ENCODE results near the gene TRIM8.
A peak's percentile ranks its signal among the peaks of the same experiment; 100 is the strongest.
"Not testable (repeated sequence)": the region's sequence is repeated elsewhere in the genome, so short reads cannot be mapped to it uniquely, and the experiment has no call there.

Gene TRIM8

GRCh38 chr10:102651455-102652169 is 7.3 kb downstream of the TRIM8 start:
- no peak for DNase-seq

GRCh38 chr10:102652170-102652916 is 8.1 kb downstream of the TRIM8 start:
- DNase-seq, result no peak

- no peak for DNase-seq
Observed at GRCh38 chr10:102653060-102653459, 8.8 kb downstream of the TRIM8 start.

- DNase-seq, result no peak
Observed at GRCh38 chr10:102654566-102654965, 10.3 kb downstream of the TRIM8 start.

- no peak for DNase-seq
Observed at GRCh38 chr10:102654969-102655368, 10.7 kb downstream of the TRIM8 start.

GRCh38 chr10:102656026-102656425 is 11.7 kb downstream of the TRIM8 start:
- DNase-seq, result no peak

GRCh38 chr10:102656791-102657371 is 12.6 kb downstream of the TRIM8 start:
- no peak for DNase-seq

GRCh38 chr10:102657451-102657850 is 13.2 kb downstream of the TRIM8 start:
- no peak for DNase-seq

- DNase-seq, result no peak
Observed at GRCh38 chr10:102657984-102658724, 13.9 kb downstream of the TRIM8 start.

- no peak for DNase-seq
Observed at GRCh38 chr10:102658802-102659201, 14.5 kb downstream of the TRIM8 start.

GRCh38 chr10:102660888-102661657 is 16.8 kb downstream of the TRIM8 start:
- peak; percentile 67 for DNase-seq

GRCh38 chr10:102661658-102662028 is 17.4 kb downstream of the TRIM8 start:
- DNase-seq, result no peak

GRCh38 chr10:102665904-102666509 is 21.7 kb downstream of the TRIM8 start:
- DNase-seq, result no peak

- DNase-seq, result not testable (repeated sequence)
Observed at GRCh38 chr10:102667411-102667810, 23.1 kb downstream of the TRIM8 start.

- no peak for DNase-seq
Observed at GRCh38 chr10:102668326-102669107, 24.2 kb downstream of the TRIM8 start.

GRCh38 chr10:102669206-102670064 is 25.2 kb downstream of the TRIM8 start:
- DNase-seq, result no peak

- DNase-seq, result no peak
Observed at GRCh38 chr10:102670065-102670670, 25.9 kb downstream of the TRIM8 start.

- no peak for DNase-seq
Observed at GRCh38 chr10:102670871-102671434, 26.7 kb downstream of the TRIM8 start.

GRCh38 chr10:102673236-102673818 is 29.0 kb downstream of the TRIM8 start:
- DNase-seq, result no peak
